ENCODE results near the gene HYI. TPM values are rescaled to one million over a fixed set of nuclear protein-coding genes. Genes with fewer than 3 reads are reported as not detected.

The HYI gene
- total and polyA plus RNA-seq, 3 donors from 2014 or later, result 20.1 to 35.5 (median 21.2) TPM

DNA sequence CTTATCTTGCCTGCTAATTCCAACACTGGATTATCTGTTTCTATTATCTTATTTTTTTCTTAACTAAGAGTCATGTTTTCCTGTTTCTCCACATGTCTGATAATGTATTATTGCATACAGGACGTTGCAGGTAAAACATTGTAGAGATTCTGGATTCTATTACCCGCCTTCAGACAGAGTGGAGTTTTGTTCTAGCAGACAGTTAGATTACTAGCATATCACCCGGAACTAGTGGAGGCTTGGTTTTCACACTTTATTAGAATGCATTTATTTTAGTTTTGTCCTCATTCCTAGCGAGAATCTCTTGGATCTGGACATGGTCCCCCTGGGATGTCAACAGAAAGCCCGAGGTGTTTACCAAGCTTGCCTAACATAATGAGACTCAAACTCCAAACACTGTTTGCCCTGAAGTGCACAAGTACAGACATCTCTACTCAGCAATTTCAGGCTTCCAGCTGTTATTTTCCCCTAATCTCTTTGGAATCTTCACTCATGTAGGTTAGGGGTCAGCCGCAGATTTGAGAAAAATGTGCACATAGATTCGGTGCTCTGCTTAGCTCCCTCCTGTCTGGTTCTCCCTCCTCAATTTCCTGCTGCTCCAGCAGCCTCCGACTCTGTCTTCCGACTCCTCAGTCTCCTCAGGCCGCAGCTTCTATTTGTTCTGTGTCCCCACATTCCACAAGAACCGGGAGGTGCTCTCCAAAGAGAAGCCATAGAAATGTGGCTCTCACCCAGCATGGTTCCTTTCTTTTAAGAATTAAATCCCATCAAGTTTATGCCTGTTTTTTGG lies 40.1 kb upstream of the HYI start:
- WGBS, 2 donors, result 46 to 52% methylated on average over 11 of the region's 11 CpGs
- no peak overlapping the region for H3K4me3 ChIP-seq
- peak overlapping the region in 1 of 2 donors; percentile 15 for H3K27ac ChIP-seq
- no peak for TF ChIP-seq POLR2A (IDR thresholded peaks at IDR 0.05)
- TF ChIP-seq, protein P1, sequence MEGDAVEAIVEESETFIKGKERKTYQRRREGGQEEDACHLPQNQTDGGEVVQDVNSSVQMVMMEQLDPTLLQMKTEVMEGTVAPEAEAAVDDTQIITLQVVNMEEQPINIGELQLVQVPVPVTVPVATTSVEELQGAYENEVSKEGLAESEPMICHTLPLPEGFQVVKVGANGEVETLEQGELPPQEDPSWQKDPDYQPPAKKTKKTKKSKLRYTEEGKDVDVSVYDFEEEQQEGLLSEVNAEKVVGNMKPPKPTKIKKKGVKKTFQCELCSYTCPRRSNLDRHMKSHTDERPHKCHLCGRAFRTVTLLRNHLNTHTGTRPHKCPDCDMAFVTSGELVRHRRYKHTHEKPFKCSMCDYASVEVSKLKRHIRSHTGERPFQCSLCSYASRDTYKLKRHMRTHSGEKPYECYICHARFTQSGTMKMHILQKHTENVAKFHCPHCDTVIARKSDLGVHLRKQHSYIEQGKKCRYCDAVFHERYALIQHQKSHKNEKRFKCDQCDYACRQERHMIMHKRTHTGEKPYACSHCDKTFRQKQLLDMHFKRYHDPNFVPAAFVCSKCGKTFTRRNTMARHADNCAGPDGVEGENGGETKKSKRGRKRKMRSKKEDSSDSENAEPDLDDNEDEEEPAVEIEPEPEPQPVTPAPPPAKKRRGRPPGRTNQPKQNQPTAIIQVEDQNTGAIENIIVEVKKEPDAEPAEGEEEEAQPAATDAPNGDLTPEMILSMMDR (IDR thresholded peaks at IDR 0.05), result no peak
- no peaks in the 10 kb centered on the region for H3K27me3 ChIP-seq
- intact Hi-C loops (cut with DNase I; ENCODE audit: low total_unique reads), result no loop called here
- peaks cover 3% of the 10 kb centered on the region for H3K4me1 ChIP-seq
- DNase-seq, result no peak
- H3K36me3 ChIP-seq (ENCODE audit: low read depth, missing control alignments), result no peaks in the 10 kb centered on the region
- H3K9me3 ChIP-seq, result no peaks in the 10 kb centered on the region

- 80 to 86% methylated on average over 2 of the region's 2 CpGs for WGBS, 2 donors
- DNase-seq, result no peak
- TF ChIP-seq POLR2A (IDR thresholded peaks at IDR 0.05), result no peak
- TF ChIP-seq, protein P1 (IDR thresholded peaks at IDR 0.05), result no peak
- Histone ChIP-seq H3K4me1 (peaks cover 3% of the 10 kb centered on the region), H3K36me3 (ENCODE audit: low read depth, missing control alignments) (no peaks in the 10 kb centered on the region), H3K27ac (no peak overlapping the region), H3K27me3 (no peaks in the 10 kb centered on the region), H3K9me3 (no peaks in the 10 kb centered on the region), H3K4me3 (no peak overlapping the region)
- intact Hi-C loops (cut with DNase I; ENCODE audit: low total_unique reads), result no loop called here
Observed at GRCh38 chr1:43492826-43493225, 39.1 kb upstream of the HYI start.

DNA sequence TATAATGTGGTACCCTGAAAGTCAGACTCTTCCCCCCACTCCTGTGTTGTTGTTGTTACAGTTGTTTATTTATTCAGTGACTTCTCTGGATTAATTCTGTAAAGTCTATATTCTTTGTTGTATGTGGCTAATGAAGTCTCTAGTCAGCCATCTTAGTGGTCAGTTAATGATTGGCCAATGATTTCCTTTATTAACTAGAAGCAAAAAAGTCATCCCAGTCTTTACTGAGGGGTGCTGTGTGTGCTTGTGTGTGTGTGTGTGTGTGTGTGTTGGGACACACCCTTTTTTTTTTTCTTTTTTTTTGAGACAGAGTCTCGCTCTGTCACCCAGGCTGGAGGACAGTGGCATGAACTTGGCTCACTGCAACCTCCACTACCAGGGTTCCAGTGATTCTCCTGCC lies 37.3 kb upstream of the HYI start:
- Histone ChIP-seq H3K4me3 (no peak overlapping the region), H3K36me3 (ENCODE audit: low read depth, missing control alignments) (no peaks in the 10 kb centered on the region), H3K27me3 (no peaks in the 10 kb centered on the region), H3K4me1 (peaks cover 3% of the 10 kb centered on the region), H3K27ac (no peak overlapping the region), H3K9me3 (no peaks in the 10 kb centered on the region)
- no peak for DNase-seq
- TF ChIP-seq POLR2A (IDR thresholded peaks at IDR 0.05), result no peak
- TF ChIP-seq, protein P1 (IDR thresholded peaks at IDR 0.05), result no peak
- intact Hi-C loops (cut with DNase I; ENCODE audit: low total_unique reads), result no loop called here
- 91 to 95% methylated on average over 1 of the region's 1 CpG for WGBS, 2 donors

DNA sequence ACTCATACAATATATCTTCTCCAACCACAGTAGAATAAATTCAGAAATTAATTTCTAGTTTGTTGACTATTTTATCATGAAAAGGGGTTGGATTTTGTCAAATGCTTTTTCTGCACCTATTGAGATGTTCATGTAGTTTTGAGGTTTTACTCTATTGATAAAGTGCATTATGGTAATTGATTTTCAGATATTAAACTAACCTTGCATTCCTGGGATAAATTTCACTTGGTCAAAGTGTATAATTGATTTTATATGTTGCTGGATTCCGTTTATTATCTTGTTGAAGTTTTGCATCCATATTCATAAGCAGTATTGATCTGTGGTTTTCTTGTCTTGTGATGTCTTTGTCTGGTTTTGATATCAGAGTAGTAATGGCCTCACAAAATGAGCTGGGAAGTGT lies 34.4 kb upstream of the HYI start:
- Histone ChIP-seq H3K27ac (no peak overlapping the region), H3K4me1 (no peaks in the 10 kb centered on the region), H3K4me3 (no peak overlapping the region), H3K36me3 (ENCODE audit: low read depth, missing control alignments) (no peaks in the 10 kb centered on the region), H3K27me3 (no peaks in the 10 kb centered on the region), H3K9me3 (no peaks in the 10 kb centered on the region)
- WGBS, 2 donors, result 88 to 90% methylated on average over 1 of the region's 1 CpG
- TF ChIP-seq POLR2A (IDR thresholded peaks at IDR 0.05), result no peak
- TF ChIP-seq, protein P1 (IDR thresholded peaks at IDR 0.05), result no peak
- DNase-seq, result no peak
- intact Hi-C loops (cut with DNase I; ENCODE audit: low total_unique reads), result no loop called here

- intact Hi-C loops (cut with DNase I; ENCODE audit: low total_unique reads), result no loop called here
Observed at GRCh38 chr1:43484367-43484766, 30.6 kb upstream of the HYI start.

More at GRCh38 chr1:43484367-43484766, 30.6 kb upstream of the HYI start:
- Histone ChIP-seq H3K4me1 (no peaks in the 10 kb centered on the region), H3K36me3 (ENCODE audit: low read depth, missing control alignments) (no peaks in the 10 kb centered on the region), H3K27me3 (no peaks in the 10 kb centered on the region), H3K4me3 (no peak overlapping the region), H3K27ac (no peak overlapping the region), H3K9me3 (no peaks in the 10 kb centered on the region)
- TF ChIP-seq POLR2A (IDR thresholded peaks at IDR 0.05), result no peak
- TF ChIP-seq, protein P1 (IDR thresholded peaks at IDR 0.05), result no peak
- DNase-seq, result no peak
- 94 to 98% methylated on average over 2 of the region's 2 CpGs for WGBS, 2 donors
